Measurements from ENCODE around the gene ADPRHL1.

The ADPRHL1 gene

GRCh38 chr13:113351514-113352026, 101.7 kb downstream of the ADPRHL1 start:
- H4K20me1 ChIP-seq (ENCODE audit: insufficient read depth, low read length), result no peaks in the 10 kb centered on the region
- H2AFZ ChIP-seq (ENCODE audit: low read length), result no peak overlapping the region
- H3K27ac ChIP-seq (ENCODE audit: low read depth, low read length, poor library complexity, severe bottlenecking), result no peak overlapping the region
- H3K9me2 ChIP-seq (ENCODE audit: low read depth, low read length), result no peaks in the 10 kb centered on the region
- no peak overlapping the region for H3K9ac ChIP-seq (ENCODE audit: low read length)
- no peak overlapping the region for H3K4me3 ChIP-seq (ENCODE audit: low read depth, low read length, poor library complexity, severe bottlenecking)
- H3K4me1 ChIP-seq (ENCODE audit: insufficient read depth, low read length, severe bottlenecking), result no peaks in the 10 kb centered on the region
- H3K79me2 ChIP-seq (ENCODE audit: insufficient read depth, low read length), result no peaks in the 10 kb centered on the region
- peaks cover 15% of the 10 kb centered on the region; the same call in 1 of the 2 replicates for H3K27me3 ChIP-seq (ENCODE audit: insufficient read depth, low read length)
- 0 out of 2 replicates have a peak, but pooled peaks cover 4% of the 10 kb centered on the region for H3K9me3 ChIP-seq (ENCODE audit: low read length)
- TF ChIP-seq CTCF (IDR thresholded peaks at IDR 0.05; ENCODE audit: low read length) (no peak), EZH2 (IDR thresholded peaks at IDR 0.05; ENCODE audit: borderline replicate concordance, low read length) (no peak)
- no peaks in the 10 kb centered on the region for H3F3A ChIP-seq (ENCODE audit: insufficient read depth, low read length)
- no peak overlapping the region for H3K4me2 ChIP-seq (ENCODE audit: low read length)
- H3K36me3 ChIP-seq (ENCODE audit: insufficient read depth, low read length), result no peaks in the 10 kb centered on the region

- Histone ChIP-seq H3K27me3 (ENCODE audit: insufficient read depth, low read length) (peaks cover 15% of the 10 kb centered on the region; the same call in 1 of the 2 replicates), H4K20me1 (ENCODE audit: insufficient read depth, low read length) (no peaks in the 10 kb centered on the region), H3K9ac (ENCODE audit: low read length) (no peak overlapping the region), H3K4me3 (ENCODE audit: low read depth, low read length, poor library complexity, severe bottlenecking) (no peak overlapping the region), H3K79me2 (ENCODE audit: insufficient read depth, low read length) (no peaks in the 10 kb centered on the region), H2AFZ (ENCODE audit: low read length) (no peak overlapping the region), H3K9me2 (ENCODE audit: low read depth, low read length) (no peaks in the 10 kb centered on the region), H3K9me3 (ENCODE audit: low read length) (0 out of 2 replicates have a peak, but pooled peaks cover 4% of the 10 kb centered on the region), H3K4me2 (ENCODE audit: low read length) (no peak overlapping the region), H3K27ac (ENCODE audit: low read depth, low read length, poor library complexity, severe bottlenecking) (no peak overlapping the region), H3F3A (ENCODE audit: insufficient read depth, low read length) (no peaks in the 10 kb centered on the region), H3K36me3 (ENCODE audit: insufficient read depth, low read length) (no peaks in the 10 kb centered on the region), H3K4me1 (ENCODE audit: insufficient read depth, low read length, severe bottlenecking) (no peaks in the 10 kb centered on the region)
- TF ChIP-seq CTCF (IDR thresholded peaks at IDR 0.05; ENCODE audit: low read length) (no peak), EZH2 (IDR thresholded peaks at IDR 0.05; ENCODE audit: borderline replicate concordance, low read length) (no peak)
Observed at GRCh38 chr13:113350938-113351335, 102.4 kb downstream of the ADPRHL1 start.

- H3K4me2 ChIP-seq (ENCODE audit: low read length), result no peak overlapping the region
- H3K4me1 ChIP-seq (ENCODE audit: insufficient read depth, low read length, severe bottlenecking), result no peaks in the 10 kb centered on the region
- no peak overlapping the region for H3K9ac ChIP-seq (ENCODE audit: low read length)
- H3K36me3 ChIP-seq (ENCODE audit: insufficient read depth, low read length), result no peaks in the 10 kb centered on the region
- no peaks in the 10 kb centered on the region for H4K20me1 ChIP-seq (ENCODE audit: insufficient read depth, low read length)
- H3K9me2 ChIP-seq (ENCODE audit: low read depth, low read length), result no peaks in the 10 kb centered on the region
- H2AFZ ChIP-seq (ENCODE audit: low read length), result no peak overlapping the region
- no peak overlapping the region for H3K27ac ChIP-seq (ENCODE audit: low read depth, low read length, poor library complexity, severe bottlenecking)
- no peaks in the 10 kb centered on the region for H3K79me2 ChIP-seq (ENCODE audit: insufficient read depth, low read length)
- TF ChIP-seq CTCF (IDR thresholded peaks at IDR 0.05; ENCODE audit: low read length) (peak; percentile 23; the same call in 1 of the 2 replicates), EZH2 (IDR thresholded peaks at IDR 0.05; ENCODE audit: borderline replicate concordance, low read length) (no peak)
- H3K9me3 ChIP-seq (ENCODE audit: low read length), result 0 out of 2 replicates have a peak, but pooled peaks cover 4% of the 10 kb centered on the region
- peaks cover 15% of the 10 kb centered on the region; the same call in 1 of the 2 replicates for H3K27me3 ChIP-seq (ENCODE audit: insufficient read depth, low read length)
- no peaks in the 10 kb centered on the region for H3F3A ChIP-seq (ENCODE audit: insufficient read depth, low read length)
- no peak overlapping the region for H3K4me3 ChIP-seq (ENCODE audit: low read depth, low read length, poor library complexity, severe bottlenecking)
Observed at GRCh38 chr13:113350065-113350937, 103.0 kb downstream of the ADPRHL1 start.
